ENCODE measurements around the gene TMEM109.

TMEM109 gene

DNA sequence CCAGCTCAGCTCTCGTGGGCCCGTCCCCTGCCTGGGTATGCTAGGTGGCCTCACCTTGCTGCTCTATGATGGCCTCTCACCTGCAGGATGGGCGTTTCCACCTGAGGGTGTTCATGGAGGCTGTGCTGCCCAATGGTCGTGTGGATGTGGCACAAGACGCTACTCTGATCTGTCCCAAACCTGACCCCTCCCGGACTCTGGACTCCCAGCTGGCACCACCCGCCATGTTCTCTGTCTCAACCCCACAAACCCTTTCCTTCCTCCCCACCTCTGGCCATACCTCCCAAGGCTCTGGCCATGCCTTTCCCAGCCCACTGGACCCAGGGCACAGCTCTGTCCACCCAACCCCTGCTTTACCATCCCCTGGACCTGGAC, 44.5 kb upstream of the TMEM109 start:
- no peak for TF ChIP-seq CTCF (IDR thresholded peaks at IDR 0.05)
- H3K4me3 ChIP-seq = no peak overlapping the region
- DNase-seq (ENCODE audit: low spot score) = no peak
- no peak overlapping the region for H3K27ac ChIP-seq

DNA sequence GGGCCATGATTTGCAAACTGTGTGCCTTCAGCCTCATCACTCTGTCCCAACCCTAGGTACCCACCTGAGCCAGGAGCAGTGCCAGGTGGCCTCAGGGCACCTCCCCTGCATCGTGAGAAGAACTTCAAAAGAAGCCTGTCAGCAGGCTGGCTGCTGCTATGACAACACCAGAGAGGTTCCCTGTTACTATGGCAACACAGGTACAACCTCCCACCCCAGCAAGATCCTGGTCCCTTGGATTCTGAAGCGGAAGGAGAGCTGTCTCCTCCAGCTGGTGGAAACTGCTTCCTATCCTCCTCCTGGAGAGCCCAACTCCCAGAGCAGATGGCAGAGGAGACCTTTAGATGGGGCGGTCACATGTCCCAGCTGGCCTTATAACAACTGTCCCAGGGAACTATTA, 43.7 kb upstream of the TMEM109 start:
- DNase-seq (ENCODE audit: low spot score) = no peak
- Histone ChIP-seq H3K27ac (no peak overlapping the region), H3K4me3 (no peak overlapping the region)
- TF ChIP-seq CTCF (IDR thresholded peaks at IDR 0.05) = no peak

DNA sequence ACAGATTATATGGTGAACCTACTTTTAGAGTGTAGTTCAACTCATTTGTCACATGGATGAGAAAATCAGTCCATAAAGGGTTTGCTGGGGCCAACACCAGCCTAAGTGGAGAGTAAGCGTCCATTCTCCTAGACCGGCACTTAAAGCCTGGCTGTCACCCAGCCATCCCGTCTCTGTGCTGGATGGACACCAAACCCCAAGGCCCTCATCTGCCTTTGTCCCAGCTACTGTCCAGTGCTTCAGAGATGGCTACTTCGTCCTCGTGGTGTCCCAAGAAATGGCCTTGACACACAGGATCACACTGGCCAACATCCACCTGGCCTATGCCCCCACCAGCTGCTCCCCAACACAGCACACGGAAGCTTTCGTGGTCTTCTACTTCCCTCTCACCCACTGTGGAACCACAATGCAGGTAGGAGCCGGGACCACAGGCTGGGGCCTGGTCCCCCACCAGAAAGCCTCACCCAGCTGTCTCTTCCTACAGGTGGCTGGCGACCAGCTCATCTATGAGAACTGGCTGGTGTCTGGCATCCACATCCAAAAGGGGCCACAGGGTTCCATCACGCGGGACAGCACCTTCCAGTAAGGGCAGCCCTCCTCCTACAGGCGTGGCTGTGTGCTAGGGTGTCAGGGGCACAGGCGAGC, 43.1 kb upstream of the TMEM109 start:
- DNase-seq (ENCODE audit: low spot score) = no peak
- no peak for TF ChIP-seq CTCF (IDR thresholded peaks at IDR 0.05)
- H3K27ac ChIP-seq = no peak overlapping the region
- H3K4me3 ChIP-seq = no peak overlapping the region

GRCh38 chr11:60871378-60872061, 42.4 kb upstream of the TMEM109 start:
- H3K27ac ChIP-seq = no peak overlapping the region
- no peak for DNase-seq (ENCODE audit: low spot score)
- H3K4me3 ChIP-seq = no peak overlapping the region
- no peak for TF ChIP-seq CTCF (IDR thresholded peaks at IDR 0.05)

GRCh38 chr11:60872124-60872960, 41.6 kb upstream of the TMEM109 start:
- no peak for DNase-seq (ENCODE audit: low spot score)
- Histone ChIP-seq H3K4me3 (no peak overlapping the region), H3K27ac (no peak overlapping the region)
- TF ChIP-seq CTCF (IDR thresholded peaks at IDR 0.05) = no peak

DNA sequence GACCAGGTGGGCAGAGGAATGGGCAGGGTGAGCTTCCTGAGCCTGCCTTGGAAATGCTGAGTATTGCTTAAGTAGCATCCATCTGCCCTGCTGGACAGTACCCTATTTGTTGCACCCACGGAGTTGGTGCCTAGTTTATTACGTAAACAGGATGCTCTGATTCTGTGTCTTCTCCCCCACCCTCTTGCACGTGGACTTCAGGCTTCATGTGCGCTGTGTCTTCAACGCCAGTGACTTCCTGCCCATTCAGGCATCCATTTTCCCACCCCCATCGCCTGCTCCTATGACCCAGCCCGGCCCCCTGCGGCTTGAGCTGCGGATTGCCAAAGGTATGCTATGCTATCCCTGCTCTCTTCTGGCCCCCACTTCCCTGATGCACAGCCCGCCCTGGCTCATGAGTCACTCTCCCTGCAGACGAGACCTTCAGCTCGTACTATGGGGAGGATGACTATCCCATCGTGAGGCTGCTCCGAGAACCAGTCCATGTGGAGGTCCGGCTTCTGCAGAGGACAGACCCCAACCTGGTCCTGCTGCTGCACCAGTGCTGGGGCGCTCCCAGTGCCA, 40.9 kb upstream of the TMEM109 start:
- no peak overlapping the region for H3K27ac ChIP-seq
- no peak for DNase-seq (ENCODE audit: low spot score)

More for the DNA sequence above, 40.9 kb upstream of the TMEM109 start:
- no peak for TF ChIP-seq CTCF (IDR thresholded peaks at IDR 0.05)
- H3K4me3 ChIP-seq = no peak overlapping the region
